Esophagus muscularis mucosa (tissue), 4 donors: ENCODE results near the gene KIAA1191. TPM values are rescaled to one million over a fixed set of nuclear protein-coding genes. Genes with fewer than 3 reads are reported as not detected.

Experiments used
- DNase-seq: peaks from one replicate; pipeline ENCODE4 v3.0.0-alpha.2; 2017; ENCODE audit errors: extremely low spot score
- H3K27ac ChIP-seq, 4 donors: fragments of 200-600 bp; sonication (generic); replicated peaks in 1 of 4; 1 replicate in 3 of 4; 2 replicates in 1 of 4; pipeline ENCODE4 v1.5.1; 2016 to 2019; ENCODE audit warnings: mild to moderate bottlenecking in 1 of 4
- H3K27me3 ChIP-seq, 4 donors: fragments of 200-600 bp; sonication (generic); one replicate each; pipeline versions ENCODE4 v1.5.1 to v1.6.0; 2016 to 2019
- H3K36me3 ChIP-seq, 4 donors: fragments of 200-600 bp; sonication (generic); one replicate each; pipeline ENCODE4 v1.5.1; 2016 to 2019
- H3K4me1 ChIP-seq, 4 donors: fragments of 200-600 bp; sonication (generic); one replicate each; pipeline ENCODE4 v1.5.1; 2016 to 2019
- H3K4me3 ChIP-seq, 4 donors: fragments of 200-600 bp; sonication (generic); 1 replicate in 2 of 4; 2 replicates in 2 of 4; pipeline ENCODE4 v1.5.1; 2016 to 2019; ENCODE audit warnings: mild to moderate bottlenecking in 4 of 4, moderate library complexity in 1 of 4
- H3K9me3 ChIP-seq, 4 donors: fragments of 200-600 bp; sonication (generic); 1 replicate in 3 of 4; 2 replicates in 1 of 4; pipeline ENCODE4 v1.5.1; 2016 to 2019
- EP300 ChIP-seq: sonication (generic); formaldehyde crosslinking; IDR thresholded peaks from one replicate; pipeline ENCODE4 v1.6.1; 2017; ENCODE audit warnings: antibody characterized with exemption
- POLR2A ChIP-seq: fragments of 450-650 bp; IDR thresholded peaks from one replicate; pipeline ENCODE4 v1.6.1; 2017; ENCODE audit warnings: antibody characterized with exemption, moderate library complexity, mild to moderate bottlenecking, low read depth
- POLR2AphosphoS5 ChIP-seq, 2 donors: sonication (generic); formaldehyde crosslinking; IDR thresholded peaks; one replicate each; pipeline ENCODE4 v1.6.1; 2017; ENCODE audit warnings: antibody characterized with exemption in 2 of 2
- WGBS: methylation state at CpG from one replicate; pipeline ENCODE4 v1.1.5; 2018; 5-methylcytosine and 5-hydroxymethylcytosine counted together
- intact Hi-C: fragments of 100-400 bp; cut with DNase I; formaldehyde crosslinking; loops from one replicate; pipeline ENCODE4 v1.15.1; 2023
- total RNA-seq, 4 donors: library from RNA; depleted of rRNA; stranded (reverse); fragments of >200 nt; gene quantifications; one replicate each; pipeline versions ENCODE4 v1.1.0 to v1.2.1, GENCODE V29; 2016
- TF ChIP-seq, protein P1 (sequence below), 3 experiments: fragments of 200-600 bp in 2 of 3; fragments of 450-650 bp in 1 of 3; sonication (generic) in 2 of 3; IDR thresholded peaks; one replicate each; pipeline ENCODE4 v1.5.1; 2017 to 2019; ENCODE audit warnings: antibody characterized with exemption in 3 of 3, mild to moderate bottlenecking in 2 of 3, moderate library complexity in 1 of 3

Gene KIAA1191
- total RNA-seq, 4 donors from 2014 or later: 115 to 157 (median 139) TPM

DNA sequence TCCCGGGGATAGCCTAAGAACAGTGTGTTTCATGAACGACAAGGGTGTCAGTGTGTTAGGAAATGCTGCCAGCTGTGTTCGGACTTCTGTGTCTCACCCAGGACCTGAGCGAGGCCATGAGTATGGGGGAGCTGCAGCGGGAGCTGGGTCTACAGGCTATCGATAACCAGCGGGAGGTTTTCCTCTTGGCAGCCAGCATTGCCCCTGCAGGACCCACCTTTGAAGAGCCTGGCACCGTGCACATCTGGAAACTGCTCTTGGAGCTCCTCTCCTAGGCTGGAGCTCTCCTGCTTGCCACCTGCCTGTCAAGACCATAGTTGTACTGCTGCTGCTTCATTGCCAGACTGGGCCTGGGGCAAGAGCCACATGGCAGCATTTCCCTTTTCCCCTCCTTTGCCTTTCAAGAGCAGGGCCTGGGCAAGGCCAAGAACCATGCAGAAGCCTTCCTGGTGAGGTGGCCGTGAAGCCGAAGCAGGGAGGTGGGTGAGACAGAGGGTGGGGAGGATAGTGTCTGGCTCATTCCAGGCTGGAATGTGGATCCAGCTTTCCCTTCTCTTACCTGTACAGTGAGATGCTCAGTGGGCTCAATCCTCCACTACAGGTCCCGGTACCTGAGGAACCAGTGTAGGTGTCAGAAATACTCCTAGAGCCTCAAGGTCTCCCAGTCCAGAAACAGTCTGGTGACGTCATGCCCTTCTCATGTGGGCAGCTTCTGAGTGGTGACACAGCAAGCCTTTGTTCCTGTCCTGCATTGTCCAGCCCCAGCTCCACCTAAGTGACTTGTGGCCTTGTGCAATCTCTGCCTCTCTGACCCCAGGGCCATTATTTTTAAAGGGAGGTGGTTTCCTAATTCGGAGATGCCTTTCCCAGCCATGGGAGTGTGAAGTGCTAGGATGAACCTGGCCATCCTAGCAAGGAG, 10.3 kb upstream of the KIAA1191 start:
- Histone ChIP-seq H3K9me3 (no peaks in the 10 kb centered on the region), H3K4me3 (no peak overlapping the region), H3K4me1 (peaks cover 16 to 28% (median 26%) of the 10 kb centered on the region in 4 donors), H3K27ac (peak overlapping the region in 3 of 4 donors; percentile 21 to 50 (median 37)), H3K27me3 (no peaks in the 10 kb centered on the region), H3K36me3 (peaks cover 8 to 56% (median 40%) of the 10 kb centered on the region in 4 donors)
- TF ChIP-seq EP300 (no peak), POLR2A (no peak), POLR2AphosphoS5 (IDR thresholded peaks at IDR 0.05) (no peak)
- TF ChIP-seq, protein P1, sequence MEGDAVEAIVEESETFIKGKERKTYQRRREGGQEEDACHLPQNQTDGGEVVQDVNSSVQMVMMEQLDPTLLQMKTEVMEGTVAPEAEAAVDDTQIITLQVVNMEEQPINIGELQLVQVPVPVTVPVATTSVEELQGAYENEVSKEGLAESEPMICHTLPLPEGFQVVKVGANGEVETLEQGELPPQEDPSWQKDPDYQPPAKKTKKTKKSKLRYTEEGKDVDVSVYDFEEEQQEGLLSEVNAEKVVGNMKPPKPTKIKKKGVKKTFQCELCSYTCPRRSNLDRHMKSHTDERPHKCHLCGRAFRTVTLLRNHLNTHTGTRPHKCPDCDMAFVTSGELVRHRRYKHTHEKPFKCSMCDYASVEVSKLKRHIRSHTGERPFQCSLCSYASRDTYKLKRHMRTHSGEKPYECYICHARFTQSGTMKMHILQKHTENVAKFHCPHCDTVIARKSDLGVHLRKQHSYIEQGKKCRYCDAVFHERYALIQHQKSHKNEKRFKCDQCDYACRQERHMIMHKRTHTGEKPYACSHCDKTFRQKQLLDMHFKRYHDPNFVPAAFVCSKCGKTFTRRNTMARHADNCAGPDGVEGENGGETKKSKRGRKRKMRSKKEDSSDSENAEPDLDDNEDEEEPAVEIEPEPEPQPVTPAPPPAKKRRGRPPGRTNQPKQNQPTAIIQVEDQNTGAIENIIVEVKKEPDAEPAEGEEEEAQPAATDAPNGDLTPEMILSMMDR (IDR thresholded peaks at IDR 0.05): no peak
- intact Hi-C loops: no loop called here
- WGBS: 94% methylated on average over 13 of the region's 13 CpGs
- DNase-seq: no peak

DNA sequence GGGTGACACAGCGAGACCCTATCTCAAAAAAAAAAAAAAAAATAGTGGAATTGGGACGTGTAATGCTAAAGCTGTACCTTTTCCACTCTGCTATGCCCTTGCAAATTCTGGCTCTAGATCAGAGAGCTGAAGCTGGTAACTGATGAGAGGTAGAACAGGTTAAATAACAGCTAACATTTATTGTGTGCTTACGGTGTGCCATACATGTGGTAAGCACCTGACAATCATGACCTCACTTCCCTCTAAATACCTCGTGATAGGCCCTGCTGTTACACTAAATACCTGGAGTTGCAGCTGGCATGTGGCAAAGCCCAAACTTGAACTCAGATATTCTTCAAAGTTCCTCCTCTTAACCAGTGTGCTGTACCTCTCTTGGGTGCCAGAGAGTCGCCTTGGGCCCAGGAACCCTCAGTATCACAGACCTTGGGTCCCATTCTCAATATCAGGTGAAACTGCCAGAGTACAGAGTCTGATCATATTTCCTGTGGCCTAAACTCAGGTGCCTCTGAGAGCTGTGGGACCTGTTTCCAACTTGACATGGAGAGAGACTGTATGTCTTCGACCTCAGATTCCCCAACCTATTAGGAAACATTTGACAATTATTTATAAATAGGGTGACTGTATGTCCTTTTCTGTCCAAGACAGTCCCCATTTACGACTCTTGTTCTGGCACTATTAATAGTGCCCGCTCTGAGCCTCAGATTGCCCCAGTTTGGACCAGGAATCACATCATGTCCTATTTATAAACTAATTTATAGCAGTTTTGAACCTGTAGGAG, 8.6 kb upstream of the KIAA1191 start:
- WGBS: 88% methylated on average over 8 of the region's 8 CpGs
- Histone ChIP-seq H3K27ac (no peak overlapping the region), H3K9me3 (no peaks in the 10 kb centered on the region), H3K4me1 (peaks cover 31 to 43% (median 36%) of the 10 kb centered on the region in 4 donors), H3K4me3 (no peak overlapping the region), H3K36me3 (peaks cover 8 to 52% (median 40%) of the 10 kb centered on the region in 4 donors), H3K27me3 (no peaks in the 10 kb centered on the region)
- DNase-seq: no peak
- intact Hi-C loops: no loop called here
- TF ChIP-seq POLR2AphosphoS5 (IDR thresholded peaks at IDR 0.05) (no peak), EP300 (no peak), POLR2A (no peak)
- TF ChIP-seq, protein P1 (IDR thresholded peaks at IDR 0.05): no peak

DNA sequence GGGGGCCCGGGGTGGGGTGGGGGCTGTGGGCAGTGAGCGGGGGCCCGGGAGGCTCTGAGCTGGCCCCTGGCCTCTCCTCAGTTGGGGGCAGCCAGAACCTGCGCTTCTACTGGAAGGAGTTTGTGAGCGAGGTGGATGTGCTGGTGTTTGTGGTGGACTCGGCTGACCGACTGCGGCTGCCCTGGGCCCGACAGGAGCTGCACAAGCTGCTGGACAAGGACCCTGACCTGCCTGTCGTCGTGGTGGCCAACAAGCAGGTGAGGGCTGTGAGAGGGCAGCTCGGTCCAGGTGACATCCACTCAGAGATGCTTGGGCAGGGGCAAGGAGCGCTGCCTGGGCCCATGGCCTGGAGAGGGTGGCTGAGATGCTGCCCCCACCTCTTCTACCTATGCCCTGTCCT, 7.2 kb upstream of the KIAA1191 start:
- no peak overlapping the region for H3K4me3 ChIP-seq

DNA sequence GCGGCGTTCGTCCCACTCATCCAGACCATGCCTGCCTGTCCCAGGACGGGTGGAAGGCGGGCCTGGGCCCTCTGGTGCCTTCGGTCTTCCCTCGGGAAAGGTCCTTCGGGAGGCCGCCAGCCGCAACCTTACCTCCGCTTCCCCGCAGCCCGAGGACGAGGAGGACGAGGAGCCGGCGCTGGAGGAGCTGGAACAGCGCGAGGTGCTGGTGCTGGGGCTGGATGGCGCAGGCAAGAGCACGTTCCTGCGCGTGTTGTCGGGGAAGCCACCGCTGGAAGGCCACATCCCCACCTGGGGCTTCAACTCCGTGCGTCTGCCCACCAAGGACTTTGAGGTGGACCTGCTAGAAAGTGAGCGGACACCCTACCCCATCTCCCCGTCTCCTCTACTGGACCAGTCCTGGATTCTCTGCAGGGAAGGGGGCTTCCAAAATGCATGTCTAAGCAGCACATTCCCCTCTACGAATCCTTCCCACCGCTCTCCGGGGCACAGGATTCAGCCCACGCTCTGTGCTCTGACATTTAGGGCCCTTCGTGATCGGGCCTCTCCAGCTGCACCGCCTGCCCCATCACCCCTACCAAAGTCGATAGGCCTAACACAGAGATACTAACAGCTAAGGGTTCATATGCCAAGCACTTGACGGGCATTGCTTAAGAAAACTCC, 4.8 kb upstream of the KIAA1191 start:
- DNase-seq: no peak
- Histone ChIP-seq H3K36me3 (peaks cover 8 to 43% (median 32%) of the 10 kb centered on the region in 4 donors), H3K27ac (peak overlapping the region; percentile 83 to 90 (median 88)), H3K27me3 (no peaks in the 10 kb centered on the region), H3K9me3 (no peaks in the 10 kb centered on the region), H3K4me1 (peaks cover 14 to 40% (median 35%) of the 10 kb centered on the region in 4 donors), H3K4me3 (peak overlapping the region; percentile 76 to 96 (median 94))
- TF ChIP-seq, protein P1 (IDR thresholded peaks at IDR 0.05): no peak
- TF ChIP-seq POLR2AphosphoS5 (IDR thresholded peaks at IDR 0.05) (no peak), EP300 (no peak), POLR2A (no peak)
- intact Hi-C loops: no loop called here
- 54% methylated on average over 32 of the region's 38 CpGs for WGBS

More for the DNA sequence above, 7.2 kb upstream of the KIAA1191 start:
- peaks cover 8 to 52% (median 40%) of the 10 kb centered on the region in 4 donors for H3K36me3 ChIP-seq
- H3K27me3 ChIP-seq: no peaks in the 10 kb centered on the region
- TF ChIP-seq, protein P1 (IDR thresholded peaks at IDR 0.05): no peak
- no peak for TF ChIP-seq POLR2A
- peaks cover 32 to 51% (median 43%) of the 10 kb centered on the region in 4 donors for H3K4me1 ChIP-seq
- intact Hi-C loops: no loop called here
- no peak overlapping the region for H3K27ac ChIP-seq
- H3K9me3 ChIP-seq: no peaks in the 10 kb centered on the region
- WGBS: 90% methylated on average over 9 of the region's 13 CpGs
- no peak for DNase-seq
